HG02852 (cell line): Measurements from ENCODE around the gene AHCYL2.
"Not testable (repeated sequence)": the region's sequence is repeated elsewhere in the genome, so short reads cannot be mapped to it uniquely, and the experiment has no call there.

Experiments used
- ATAC-seq: cut with Tn5 transposase; IDR thresholded peaks from one replicate; pipeline ENCODE4 v1.9.1; 2021; ENCODE audit warnings: mild to moderate bottlenecking, moderate library complexity; ENCODE audit not compliant: unreplicated experiment

The AHCYL2 gene

GRCh38 chr7:129405527-129405926 lies 180.7 kb downstream of the AHCYL2 start:
- ATAC-seq: no peak

GRCh38 chr7:129410238-129410637 lies 185.4 kb downstream of the AHCYL2 start:
- not testable (repeated sequence) for ATAC-seq

GRCh38 chr7:129412501-129412900 lies 187.7 kb downstream of the AHCYL2 start:
- no peak for ATAC-seq

- no peak for ATAC-seq
Observed at GRCh38 chr7:129417073-129417472, 192.2 kb downstream of the AHCYL2 start.

GRCh38 chr7:129421717-129422250 lies 197.0 kb downstream of the AHCYL2 start:
- no peak for ATAC-seq

- no peak for ATAC-seq
Observed at GRCh38 chr7:129422727-129423126, 197.9 kb downstream of the AHCYL2 start.

- ATAC-seq: no peak
Observed at GRCh38 chr7:129423700-129424410, 199.0 kb downstream of the AHCYL2 start.

- no peak for ATAC-seq
Observed at GRCh38 chr7:129426482-129426881, 201.7 kb downstream of the AHCYL2 start.

- no peak for ATAC-seq
Observed at GRCh38 chr7:129427526-129428045, 202.8 kb downstream of the AHCYL2 start.

- ATAC-seq: no peak
Observed at GRCh38 chr7:129431911-129432643, 207.2 kb downstream of the AHCYL2 start.

- peak; percentile 97 for ATAC-seq
Observed at GRCh38 chr7:129433847-129434674, 209.2 kb downstream of the AHCYL2 start, which contains the start of gene STRIP2. STRIP2 (plus strand) TSS chr7:129434432; CDS start chr7:129434473, 41 bp downstream.

- no peak for ATAC-seq
Observed at GRCh38 chr7:129434675-129435318, 210.0 kb downstream of the AHCYL2 start.

- no peak for ATAC-seq
Observed at GRCh38 chr7:129435414-129435829, 210.6 kb downstream of the AHCYL2 start.

- no peak for ATAC-seq
Observed at GRCh38 chr7:129436335-129436923, 211.6 kb downstream of the AHCYL2 start.

GRCh38 chr7:129437190-129437589 lies 212.4 kb downstream of the AHCYL2 start:
- no peak for ATAC-seq

- ATAC-seq: no peak
Observed at GRCh38 chr7:129438281-129438838, 213.5 kb downstream of the AHCYL2 start.

- ATAC-seq: no peak
Observed at GRCh38 chr7:129438839-129439651, 214.2 kb downstream of the AHCYL2 start.

GRCh38 chr7:129439963-129440625 lies 215.3 kb downstream of the AHCYL2 start:
- no peak for ATAC-seq
